GM13976 (cell line): ENCODE data around the gene FHOD3.
"Not testable (repeated sequence)": the region's sequence is repeated elsewhere in the genome, so short reads cannot be mapped to it uniquely, and the experiment has no call there.

Experiments
- DNase-seq: peaks from one replicate; pipeline ENCODE4 v3.0.0; 2012; ENCODE audit warnings: low spot score
- in situ Hi-C: fragments of 300-500 bp; cut with MboI; formaldehyde crosslinking; loops from one replicate; pipeline ENCODE4 v1.12.0; 2022; ENCODE audit warnings: low sequenced_read_pairs, mixed read lengths, inconsistent platforms; ENCODE audit not compliant: unreplicated experiment
- TF ChIP-seq, protein P1 (sequence below): IDR thresholded peaks from 2 replicates; pipeline ENCODE4 v1.5.1; 2012; ENCODE audit warnings: borderline replicate concordance, mild to moderate bottlenecking; ENCODE audit not compliant: insufficient read depth; ENCODE audit errors: extremely low read depth, missing control alignments, control extremely low read depth

The FHOD3 gene

GRCh38 chr18:36355511-36355910, 58.0 kb downstream of the FHOD3 start:
- no peak for DNase-seq
- in situ Hi-C loops: no loop called here
- TF ChIP-seq, protein P1, sequence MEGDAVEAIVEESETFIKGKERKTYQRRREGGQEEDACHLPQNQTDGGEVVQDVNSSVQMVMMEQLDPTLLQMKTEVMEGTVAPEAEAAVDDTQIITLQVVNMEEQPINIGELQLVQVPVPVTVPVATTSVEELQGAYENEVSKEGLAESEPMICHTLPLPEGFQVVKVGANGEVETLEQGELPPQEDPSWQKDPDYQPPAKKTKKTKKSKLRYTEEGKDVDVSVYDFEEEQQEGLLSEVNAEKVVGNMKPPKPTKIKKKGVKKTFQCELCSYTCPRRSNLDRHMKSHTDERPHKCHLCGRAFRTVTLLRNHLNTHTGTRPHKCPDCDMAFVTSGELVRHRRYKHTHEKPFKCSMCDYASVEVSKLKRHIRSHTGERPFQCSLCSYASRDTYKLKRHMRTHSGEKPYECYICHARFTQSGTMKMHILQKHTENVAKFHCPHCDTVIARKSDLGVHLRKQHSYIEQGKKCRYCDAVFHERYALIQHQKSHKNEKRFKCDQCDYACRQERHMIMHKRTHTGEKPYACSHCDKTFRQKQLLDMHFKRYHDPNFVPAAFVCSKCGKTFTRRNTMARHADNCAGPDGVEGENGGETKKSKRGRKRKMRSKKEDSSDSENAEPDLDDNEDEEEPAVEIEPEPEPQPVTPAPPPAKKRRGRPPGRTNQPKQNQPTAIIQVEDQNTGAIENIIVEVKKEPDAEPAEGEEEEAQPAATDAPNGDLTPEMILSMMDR: no peak

DNA sequence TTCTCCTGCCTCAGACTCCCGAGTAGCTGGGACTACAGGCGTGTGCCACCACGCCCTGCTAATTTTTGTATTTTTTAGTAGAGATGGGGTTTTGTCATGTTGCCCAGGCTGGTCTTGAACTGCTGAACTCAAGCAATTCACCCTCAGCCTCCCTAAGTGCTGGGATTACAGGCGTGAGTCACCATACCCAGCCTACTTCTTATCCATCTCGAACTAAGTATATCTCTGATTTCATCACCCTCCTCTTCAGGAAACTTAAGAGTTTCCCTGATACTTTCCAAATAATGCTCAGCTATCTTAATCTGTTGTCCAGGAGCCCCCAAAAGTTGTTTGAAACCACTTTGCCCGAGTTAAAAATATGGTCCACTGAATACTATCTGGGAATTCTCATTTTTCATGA, 59.2 kb downstream of the FHOD3 start:
- in situ Hi-C loops, DNase-seq: not testable (repeated sequence)

DNA sequence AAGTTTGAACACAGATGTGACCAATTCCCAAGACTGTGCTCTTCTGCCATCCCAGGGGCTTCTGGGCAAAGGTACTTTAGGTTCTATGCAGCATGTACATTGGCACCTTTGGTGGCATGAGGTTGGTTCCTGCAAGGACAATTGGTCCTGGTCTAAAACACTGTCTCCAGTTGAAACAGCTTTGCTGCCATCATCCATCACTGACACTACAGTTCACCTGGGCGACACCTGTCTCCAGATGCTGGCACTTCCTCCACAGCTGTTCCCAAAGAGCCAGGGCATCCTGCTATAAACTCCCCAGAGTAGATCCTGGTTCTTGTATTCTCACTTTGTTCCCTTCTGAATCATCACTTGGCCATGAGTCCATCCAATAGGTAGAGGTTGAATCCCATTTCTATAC, 60.6 kb downstream of the FHOD3 start:
- in situ Hi-C loops: no loop called here
- no peak for DNase-seq
- TF ChIP-seq, protein P1: no peak

DNA sequence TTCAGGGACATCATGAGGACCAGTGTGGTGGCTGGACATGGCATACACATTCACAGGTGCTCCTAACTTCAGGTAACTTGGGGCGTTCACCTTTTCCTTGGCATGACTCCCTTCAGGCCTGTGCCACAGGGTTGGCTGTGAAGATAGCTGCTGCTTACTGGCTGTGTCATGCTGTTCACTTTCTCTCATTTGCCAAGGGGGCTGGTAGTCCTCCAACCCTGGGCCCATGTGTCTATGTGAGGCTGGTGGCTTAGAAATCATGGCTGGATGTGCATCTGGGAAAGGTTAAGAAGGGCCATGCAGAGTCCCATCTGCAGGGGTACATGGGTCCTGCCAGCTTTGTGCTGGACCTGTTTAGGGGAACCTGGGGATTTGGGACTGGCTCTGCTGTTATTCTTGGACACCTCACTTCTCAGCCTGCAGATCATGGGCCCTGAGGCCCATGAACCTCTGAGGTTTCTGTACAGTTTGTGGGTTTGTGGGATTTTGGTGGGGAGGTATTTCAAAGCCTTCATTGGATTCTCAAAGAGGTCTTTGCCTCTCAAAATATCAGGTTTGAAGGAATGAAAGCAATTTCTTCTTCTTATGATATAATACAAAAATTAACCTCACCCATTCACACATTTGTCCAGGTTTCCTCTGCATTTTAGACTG, 62.9 kb downstream of the FHOD3 start:
- TF ChIP-seq, protein P1: no peak
- no peak for DNase-seq
- in situ Hi-C loops: no loop called here

- in situ Hi-C loops: no loop called here
- TF ChIP-seq, protein P1: no peak
- no peak for DNase-seq
Observed at GRCh38 chr18:36364911-36365624, 67.6 kb downstream of the FHOD3 start.

DNA sequence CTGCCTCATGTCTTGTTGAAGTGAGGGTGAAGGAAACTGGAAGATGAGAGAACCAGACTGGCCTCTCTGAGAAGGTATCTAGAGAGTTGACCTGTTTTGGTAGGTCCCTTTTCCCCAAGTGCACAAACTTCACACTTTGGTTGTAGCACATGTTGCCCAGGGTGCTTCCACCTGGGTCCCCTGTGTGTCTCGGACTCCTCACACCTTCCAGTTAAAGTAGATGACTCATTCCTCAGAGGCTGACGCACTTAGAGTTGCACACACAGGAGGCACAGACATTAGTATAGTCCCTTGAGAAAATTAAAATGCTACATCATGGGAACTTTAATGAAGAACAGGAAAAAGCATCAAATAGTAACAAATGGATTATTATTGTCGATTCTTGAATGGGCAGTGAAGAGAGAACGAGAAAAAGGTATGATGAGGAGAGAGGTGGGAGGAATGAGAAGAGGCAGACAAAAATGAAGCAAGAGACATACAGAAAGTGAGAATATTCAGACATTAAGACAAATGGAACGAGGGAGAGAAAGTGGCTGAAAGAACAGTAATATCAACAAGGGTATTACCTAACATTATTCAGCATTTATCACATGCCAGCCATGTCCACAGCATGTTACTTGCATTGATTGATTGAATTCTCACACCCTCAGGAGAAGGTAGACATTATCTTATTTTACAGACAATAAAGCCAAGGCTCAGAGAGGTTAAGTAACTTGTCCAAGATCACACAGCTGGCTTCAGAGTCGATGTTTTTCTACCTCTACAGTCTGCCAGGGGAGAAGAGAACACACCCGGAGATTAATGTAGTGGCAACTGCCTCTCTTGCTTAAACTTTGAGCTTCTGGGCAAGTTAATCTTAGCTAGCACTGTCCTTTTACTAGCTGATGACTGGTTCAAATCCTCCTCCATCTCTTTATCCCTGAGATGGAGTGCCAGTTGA, 68.6 kb downstream of the FHOD3 start:
- DNase-seq: no peak
- TF ChIP-seq, protein P1: no peak
- in situ Hi-C loops: no loop called here
